HepG2 (cell line): ENCODE measurements around the gene MOBP. TPM values are rescaled to one million over a fixed set of nuclear protein-coding genes. Genes with fewer than 3 reads are reported as not detected.
A peak's percentile ranks its signal among the peaks of the same experiment; 100 is the strongest.

Experiments
- ATAC-seq: fragments of 200-7000 bp; cut with Tn5 transposase; 3 replicates; pipeline ENCODE4 v1.9.1; 2020; ENCODE audit warnings: mild to moderate bottlenecking, moderate library complexity
- BruUV-seq: library from RNA; stranded (reverse); fragments of 400-500 nt; replicated peaks from 2 replicates; lab custom pipeline; 2021; lab: Mats Ljungman, UMichigan
- CTCF ChIA-PET: fragments of 300-600 bp; formaldehyde crosslinking; extraction: SDS; loops from one replicate; lab custom pipeline; 2021; ENCODE audit warnings: low total read pairs, inconsistent platforms, low intra/inter-chr PET ratio; lab: Yijun Ruan, JAX
- POLR2A ChIA-PET: fragments of 350-600 bp; sonication (Branson Sonifier 250); formaldehyde crosslinking; loops from one replicate; lab custom pipeline; 2020; ENCODE audit warnings: antibody characterized with exemption, inconsistent platforms; lab: Yijun Ruan, JAX
- DNase-seq: peaks from one replicate; pipeline ENCODE4 v3.0.0-alpha.2; 2015; ENCODE audit warnings: low spot score
- FAIRE-seq: peaks from 3 replicates; lab custom pipeline; 2011; peaks lifted over from hg19 to GRCh38; lab: Jason Lieb, UNC
- H2AFZ ChIP-seq: one replicate; pipeline ENCODE4 v1.6.1; 2011; ENCODE audit warnings: low read length, inconsistent platforms
- H3K27ac ChIP-seq: fragments of 300-600 bp; 3 replicates; pipeline ENCODE4 v1.8.0; 2011; ENCODE audit warnings: mixed run types, mild to moderate bottlenecking, mixed read lengths, low read length, inconsistent platforms; ENCODE audit not compliant: insufficient read depth; ENCODE audit errors: extremely low read length
- H3K27me3 ChIP-seq, 2 experiments: fragments of 200-600 bp in 1 of 2; 2 replicates in 1 of 2; 3 replicates in 1 of 2; pipeline versions ENCODE4 v1.6.0 to v1.8.0; 2011; ENCODE audit warnings: low read length in 2 of 2, mild to moderate bottlenecking in 2 of 2, moderate library complexity in 2 of 2, inconsistent platforms in 1 of 2; ENCODE audit not compliant: insufficient read depth in 2 of 2, control insufficient read depth in 1 of 2
- H3K36me3 ChIP-seq, 2 experiments: fragments of 200-600 bp in 1 of 2; replicated peaks in 1 of 2; 2 replicates in 1 of 2; 3 replicates in 1 of 2; pipeline versions ENCODE4 v1.5.1 to v1.8.0; 2011; ENCODE audit warnings: low read length in 2 of 2, inconsistent platforms in 1 of 2; ENCODE audit not compliant: insufficient read depth in 2 of 2, control insufficient read depth in 1 of 2
- H3K4me1 ChIP-seq: 2 replicates; pipeline ENCODE4 v1.5.1; 2012; ENCODE audit warnings: low read length, inconsistent platforms; ENCODE audit not compliant: insufficient read depth
- H3K4me2 ChIP-seq: 2 replicates; pipeline ENCODE4 v1.6.0; 2011; ENCODE audit warnings: low read depth, low read length, inconsistent platforms
- H3K4me3 ChIP-seq, 3 experiments: fragments of 200-600 bp in 1 of 3; sonication (generic), shearing (Covaris generic) in 1 of 3; replicated peaks in 1 of 3; 2 replicates each; pipeline ENCODE4 v1.5.1; 2011 to 2016; ENCODE audit warnings: low read length in 3 of 3, inconsistent platforms in 2 of 3, low read depth in 2 of 3, mild to moderate bottlenecking in 2 of 3, control low read depth in 1 of 3, mixed read lengths in 1 of 3; ENCODE audit not compliant: insufficient read depth in 1 of 3
- H3K79me2 ChIP-seq: one replicate; pipeline ENCODE4 v1.6.1; 2011; ENCODE audit warnings: low read length, inconsistent platforms; ENCODE audit not compliant: insufficient read depth
- H3K9ac ChIP-seq: 2 replicates; pipeline ENCODE4 v1.6.0; 2011; ENCODE audit warnings: mild to moderate bottlenecking, low read depth, low read length, inconsistent platforms; ENCODE audit not compliant: insufficient read depth
- H3K9me3 ChIP-seq: 2 replicates; pipeline ENCODE4 v1.5.1; 2012; ENCODE audit warnings: mild to moderate bottlenecking, low read length
- H4K20me1 ChIP-seq: 2 replicates; pipeline ENCODE4 v1.6.0; 2011; ENCODE audit warnings: inconsistent platforms, mild to moderate bottlenecking, low read length, moderate library complexity; ENCODE audit not compliant: insufficient read depth
- BHLHE40 ChIP-seq: IDR thresholded peaks from 2 replicates; pipeline ENCODE4 v1.6.1; 2011; ENCODE audit warnings: low read length, improper control_type of control experiment
- EEA1 ChIP-seq: sonication (generic); formaldehyde crosslinking; IDR thresholded peaks from 2 replicates; pipeline ENCODE4 v1.5.1; 2020; ENCODE audit warnings: mild to moderate bottlenecking, missing genetic modification reagents, borderline replicate concordance
- KDM5B ChIP-seq: sonication (generic); formaldehyde crosslinking; IDR thresholded peaks from 2 replicates; pipeline ENCODE4 v1.4.0; 2020; ENCODE audit warnings: missing genetic modification reagents, mild to moderate bottlenecking, borderline replicate concordance
- MATR3 ChIP-seq: sonication (generic); formaldehyde crosslinking; IDR thresholded peaks from 2 replicates; pipeline ENCODE4 v1.4.0; 2020; ENCODE audit warnings: missing genetic modification reagents
- POLR2G ChIP-seq: fragments of 200-400 bp; formaldehyde crosslinking; IDR thresholded peaks from 2 replicates; pipeline ENCODE4 v1.6.1; 2018; ENCODE audit warnings: mild to moderate bottlenecking, low read depth, low read length, moderate library complexity
- ZSCAN21 ChIP-seq: sonication (generic); formaldehyde crosslinking; IDR thresholded peaks from 2 replicates; pipeline ENCODE4 v1.8.0; 2022; ENCODE audit warnings: mild to moderate bottlenecking, missing genetic modification reagents, moderate library complexity, borderline replicate concordance
- WGBS: methylation state at CpG from one replicate; pipeline ENCODE4 v1.1.6; 2017; ENCODE audit warnings: low lambda C conversion rate; 5-methylcytosine and 5-hydroxymethylcytosine counted together
- in situ Hi-C: cut with HindIII; loops from 2 replicates; pipeline ENCODE4 v1.10.0; 2017; ENCODE audit warnings: low pct_unique_long_range_greater_than_20kb; ENCODE audit not compliant: extremely low pct_ligation_motif_present
- intact Hi-C: fragments of 100-400 bp; cut with micrococcal nuclease; formaldehyde crosslinking; loops from one replicate; pipeline ENCODE4 v1.10.0; 2022; ENCODE audit not compliant: unreplicated experiment
- polyA plus RNA-seq, 8 experiments: library from polyadenylated mRNA; depleted of rRNA in 3 of 8; stranded (reverse) in 7 of 8; unstranded in 1 of 8; fragments of >200 nt; fragmentation: Illumina TruSeq in 4 of 8; extraction: Trizol in 4 of 8; gene quantifications; 2 replicates each; pipeline versions ENCODE4 v1.2.1 to v1.2.3, GENCODE V29; 2011 to 2016; ENCODE audit warnings: low read depth in 4 of 8, missing spikeins in 1 of 8, mixed read lengths in 1 of 8; ENCODE audit not compliant: insufficient read depth in 1 of 8
- total RNA-seq, 5 experiments: library from RNA; depleted of rRNA; stranded (reverse); fragments of >200 nt; fragmentation: Illumina TruSeq; extraction: Trizol; gene quantifications; 2 replicates each; pipeline ENCODE4 v1.2.3, GENCODE V29; 2016; ENCODE audit warnings: low read depth in 1 of 5
- TF ChIP-seq, protein P1 (sequence below): sonication (generic); formaldehyde crosslinking; IDR thresholded peaks from 2 replicates; pipeline ENCODE4 v1.5.0; 2020; ENCODE audit warnings: missing genetic modification reagents
- TF ChIP-seq, protein P2 (sequence below), 2 experiments: sonication (generic) in 1 of 2; formaldehyde crosslinking in 1 of 2; IDR thresholded peaks; 2 replicates each; pipeline versions ENCODE4 v1.4.0 to v1.6.1; 2016 to 2020; ENCODE audit warnings: borderline replicate concordance in 1 of 2, low read depth in 1 of 2, mild to moderate bottlenecking in 1 of 2, missing genetic modification reagents in 1 of 2
- TF ChIP-seq, protein P3 (sequence below): sonication (generic); formaldehyde crosslinking; IDR thresholded peaks from 2 replicates; pipeline ENCODE4 v1.4.0; 2020; ENCODE audit warnings: missing genetic modification reagents, borderline replicate concordance

MOBP gene
- total and polyA plus RNA-seq, 2 of the 13 experiments (the other 11 are each of a cell fraction or from before 2014, with no cell fraction given): not detected

DNA sequence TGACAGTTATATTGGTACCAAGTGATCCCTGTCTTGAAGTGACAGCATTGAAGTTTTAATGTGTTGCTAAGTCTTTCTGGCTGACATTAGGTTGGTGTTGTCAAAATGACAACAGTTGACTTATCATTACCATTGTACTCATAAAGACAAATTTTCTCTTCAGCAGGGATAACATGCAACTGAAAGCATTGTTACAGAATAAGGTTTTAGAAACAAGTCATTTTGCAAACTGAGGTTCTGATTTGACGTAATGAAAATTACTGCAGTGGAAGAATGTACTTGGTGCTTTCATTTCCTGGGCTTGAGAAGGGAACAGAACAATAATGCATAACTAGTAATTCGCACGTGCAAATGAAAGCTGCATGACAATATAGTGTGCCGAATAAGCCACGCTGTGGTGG lies 75.1 kb downstream of the MOBP start (continued):
- TF ChIP-seq, protein P1, sequence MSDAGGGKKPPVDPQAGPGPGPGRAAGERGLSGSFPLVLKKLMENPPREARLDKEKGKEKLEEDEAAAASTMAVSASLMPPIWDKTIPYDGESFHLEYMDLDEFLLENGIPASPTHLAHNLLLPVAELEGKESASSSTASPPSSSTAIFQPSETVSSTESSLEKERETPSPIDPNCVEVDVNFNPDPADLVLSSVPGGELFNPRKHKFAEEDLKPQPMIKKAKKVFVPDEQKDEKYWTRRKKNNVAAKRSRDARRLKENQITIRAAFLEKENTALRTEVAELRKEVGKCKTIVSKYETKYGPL (CRISPR knock-in tag): no peak
- TF ChIP-seq POLR2G (no peak), KDM5B (no peak), ZSCAN21 (CRISPR knock-in tag) (no peak), MATR3 (no peak)
- TF ChIP-seq, protein P2, sequence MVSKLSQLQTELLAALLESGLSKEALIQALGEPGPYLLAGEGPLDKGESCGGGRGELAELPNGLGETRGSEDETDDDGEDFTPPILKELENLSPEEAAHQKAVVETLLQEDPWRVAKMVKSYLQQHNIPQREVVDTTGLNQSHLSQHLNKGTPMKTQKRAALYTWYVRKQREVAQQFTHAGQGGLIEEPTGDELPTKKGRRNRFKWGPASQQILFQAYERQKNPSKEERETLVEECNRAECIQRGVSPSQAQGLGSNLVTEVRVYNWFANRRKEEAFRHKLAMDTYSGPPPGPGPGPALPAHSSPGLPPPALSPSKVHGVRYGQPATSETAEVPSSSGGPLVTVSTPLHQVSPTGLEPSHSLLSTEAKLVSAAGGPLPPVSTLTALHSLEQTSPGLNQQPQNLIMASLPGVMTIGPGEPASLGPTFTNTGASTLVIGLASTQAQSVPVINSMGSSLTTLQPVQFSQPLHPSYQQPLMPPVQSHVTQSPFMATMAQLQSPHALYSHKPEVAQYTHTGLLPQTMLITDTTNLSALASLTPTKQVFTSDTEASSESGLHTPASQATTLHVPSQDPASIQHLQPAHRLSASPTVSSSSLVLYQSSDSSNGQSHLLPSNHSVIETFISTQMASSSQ (IDR thresholded peaks at IDR 0.05; ENCODE audit: low read depth): no peak
- TF ChIP-seq, protein P2 (CRISPR knock-in tag; IDR thresholded peaks at IDR 0.05; ENCODE audit: borderline replicate concordance): no peak

GRCh38 chr3:39548282-39548681 lies 80.8 kb downstream of the MOBP start:
- no TSS peak for BruUV-seq
- no peaks in the 10 kb centered on the region for H3K4me1 ChIP-seq

More at GRCh38 chr3:39548282-39548681, 80.8 kb downstream of the MOBP start:
- H3K79me2 ChIP-seq: no peaks in the 10 kb centered on the region
- no peak overlapping the region for H3K4me2 ChIP-seq
- no peaks in the 10 kb centered on the region; a peak in 1 of 5 replicates for H3K27me3 ChIP-seq
- no peak overlapping the region for H3K4me3 ChIP-seq
- TF ChIP-seq EEA1: no peak
- peak; percentile 62; the same call in 1 of the 2 replicates for TF ChIP-seq BHLHE40
- TF ChIP-seq, protein P3, sequence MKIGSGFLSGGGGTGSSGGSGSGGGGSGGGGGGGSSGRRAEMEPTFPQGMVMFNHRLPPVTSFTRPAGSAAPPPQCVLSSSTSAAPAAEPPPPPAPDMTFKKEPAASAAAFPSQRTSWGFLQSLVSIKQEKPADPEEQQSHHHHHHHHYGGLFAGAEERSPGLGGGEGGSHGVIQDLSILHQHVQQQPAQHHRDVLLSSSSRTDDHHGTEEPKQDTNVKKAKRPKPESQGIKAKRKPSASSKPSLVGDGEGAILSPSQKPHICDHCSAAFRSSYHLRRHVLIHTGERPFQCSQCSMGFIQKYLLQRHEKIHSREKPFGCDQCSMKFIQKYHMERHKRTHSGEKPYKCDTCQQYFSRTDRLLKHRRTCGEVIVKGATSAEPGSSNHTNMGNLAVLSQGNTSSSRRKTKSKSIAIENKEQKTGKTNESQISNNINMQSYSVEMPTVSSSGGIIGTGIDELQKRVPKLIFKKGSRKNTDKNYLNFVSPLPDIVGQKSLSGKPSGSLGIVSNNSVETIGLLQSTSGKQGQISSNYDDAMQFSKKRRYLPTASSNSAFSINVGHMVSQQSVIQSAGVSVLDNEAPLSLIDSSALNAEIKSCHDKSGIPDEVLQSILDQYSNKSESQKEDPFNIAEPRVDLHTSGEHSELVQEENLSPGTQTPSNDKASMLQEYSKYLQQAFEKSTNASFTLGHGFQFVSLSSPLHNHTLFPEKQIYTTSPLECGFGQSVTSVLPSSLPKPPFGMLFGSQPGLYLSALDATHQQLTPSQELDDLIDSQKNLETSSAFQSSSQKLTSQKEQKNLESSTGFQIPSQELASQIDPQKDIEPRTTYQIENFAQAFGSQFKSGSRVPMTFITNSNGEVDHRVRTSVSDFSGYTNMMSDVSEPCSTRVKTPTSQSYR (CRISPR knock-in tag): no peak
- H2AFZ ChIP-seq: no peak overlapping the region
- in situ Hi-C loops (no loop called here), intact Hi-C loops (no loop called here)
- FAIRE-seq: no peak
- WGBS: 0% methylated on average over 3 of the region's 3 CpGs
- ChIA-PET CTCF (no interaction called here), POLR2A (no interaction called here)
- H3K27ac ChIP-seq: no peak overlapping the region
- no peak for ATAC-seq
- DNase-seq: no peak
- no peaks in the 10 kb centered on the region for H3K9me3 ChIP-seq
- no peak overlapping the region for H3K9ac ChIP-seq
- H4K20me1 ChIP-seq: no peaks in the 10 kb centered on the region
- H3K36me3 ChIP-seq: no peaks in the 10 kb centered on the region
